Tibial nerve (tissue), 4 donors: ENCODE data around the gene ZNF326.

Experiments
- EP300 ChIP-seq, 2 donors: sonication (generic); formaldehyde crosslinking; IDR thresholded peaks; one replicate each; pipeline ENCODE4 v1.6.1; 2017; ENCODE audit warnings: antibody characterized with exemption in 2 of 2, mild to moderate bottlenecking in 1 of 2
- TF ChIP-seq, protein P1 (sequence below), 5 experiments: fragments of 200-600 bp in 3 of 5; fragments of 450-650 bp in 2 of 5; sonication (generic) in 3 of 5; IDR thresholded peaks; one replicate each; pipeline ENCODE4 v1.5.1; 2016 to 2019; ENCODE audit warnings: antibody characterized with exemption in 5 of 5, mild to moderate bottlenecking in 3 of 5, moderate library complexity in 2 of 5

DNA sequence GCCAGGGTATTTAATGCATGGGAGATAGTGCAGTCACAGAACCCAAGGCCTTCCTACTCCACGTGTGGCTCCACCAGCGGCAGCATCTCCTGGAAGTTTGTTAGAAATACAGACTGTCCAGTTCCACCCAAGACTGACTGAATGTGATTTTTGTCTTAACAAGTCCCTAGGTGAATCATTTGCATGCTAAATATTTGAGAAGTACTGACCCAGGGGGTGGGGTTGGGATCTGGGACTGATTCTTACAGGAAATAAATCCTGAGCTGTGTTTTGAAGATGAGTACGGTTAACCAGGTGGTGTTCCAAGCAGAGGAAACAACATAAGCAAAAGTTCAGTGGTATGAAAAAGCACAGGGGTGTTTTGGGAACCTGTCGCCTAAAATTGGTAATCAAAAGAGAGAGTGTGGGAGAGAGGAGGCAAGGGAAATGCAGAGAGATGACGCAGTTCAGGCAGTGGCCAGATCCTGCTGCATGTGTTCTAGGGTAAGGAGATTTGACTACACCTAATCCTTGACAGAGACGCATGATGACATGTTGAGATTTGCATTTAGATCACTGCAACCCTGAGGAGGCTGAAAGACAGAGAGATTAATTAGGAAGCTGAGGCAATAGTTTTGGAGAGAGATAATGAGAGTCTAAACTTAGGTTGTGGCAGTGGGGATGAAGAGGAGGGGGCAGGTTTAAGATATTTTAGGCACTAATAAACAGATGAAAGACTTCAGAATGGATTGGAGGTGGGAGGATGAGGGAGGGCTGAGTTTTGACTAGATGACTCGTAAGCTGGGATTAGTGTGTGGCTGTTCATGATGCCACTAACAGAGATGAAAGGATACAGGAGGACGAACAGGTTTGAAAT, 3.7 kb upstream of the ZNF326 start:
- TF ChIP-seq, protein P1, sequence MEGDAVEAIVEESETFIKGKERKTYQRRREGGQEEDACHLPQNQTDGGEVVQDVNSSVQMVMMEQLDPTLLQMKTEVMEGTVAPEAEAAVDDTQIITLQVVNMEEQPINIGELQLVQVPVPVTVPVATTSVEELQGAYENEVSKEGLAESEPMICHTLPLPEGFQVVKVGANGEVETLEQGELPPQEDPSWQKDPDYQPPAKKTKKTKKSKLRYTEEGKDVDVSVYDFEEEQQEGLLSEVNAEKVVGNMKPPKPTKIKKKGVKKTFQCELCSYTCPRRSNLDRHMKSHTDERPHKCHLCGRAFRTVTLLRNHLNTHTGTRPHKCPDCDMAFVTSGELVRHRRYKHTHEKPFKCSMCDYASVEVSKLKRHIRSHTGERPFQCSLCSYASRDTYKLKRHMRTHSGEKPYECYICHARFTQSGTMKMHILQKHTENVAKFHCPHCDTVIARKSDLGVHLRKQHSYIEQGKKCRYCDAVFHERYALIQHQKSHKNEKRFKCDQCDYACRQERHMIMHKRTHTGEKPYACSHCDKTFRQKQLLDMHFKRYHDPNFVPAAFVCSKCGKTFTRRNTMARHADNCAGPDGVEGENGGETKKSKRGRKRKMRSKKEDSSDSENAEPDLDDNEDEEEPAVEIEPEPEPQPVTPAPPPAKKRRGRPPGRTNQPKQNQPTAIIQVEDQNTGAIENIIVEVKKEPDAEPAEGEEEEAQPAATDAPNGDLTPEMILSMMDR (IDR thresholded peaks at IDR 0.05): no peak
- no peak for TF ChIP-seq EP300 (IDR thresholded peaks at IDR 0.05)
